NOMO-1 (cell line): Measurements from ENCODE around the gene LYZL6.

Experiments
- DNase-seq, 2 experiments: peaks; one replicate each; lab custom pipeline; 2025; ENCODE audit not compliant: unreplicated experiment in 2 of 2; lab: John Stamatoyannopoulos, UW

The LYZL6 gene

GRCh38 chr17:35943537-35943936 lies at the start of gene LYZL6:
TSS of gene LYZL6 (minus strand) at chr17:35943713. CDS start at chr17:35939356, 4,357 bp downstream.
- DNase-seq: no peak

DNA sequence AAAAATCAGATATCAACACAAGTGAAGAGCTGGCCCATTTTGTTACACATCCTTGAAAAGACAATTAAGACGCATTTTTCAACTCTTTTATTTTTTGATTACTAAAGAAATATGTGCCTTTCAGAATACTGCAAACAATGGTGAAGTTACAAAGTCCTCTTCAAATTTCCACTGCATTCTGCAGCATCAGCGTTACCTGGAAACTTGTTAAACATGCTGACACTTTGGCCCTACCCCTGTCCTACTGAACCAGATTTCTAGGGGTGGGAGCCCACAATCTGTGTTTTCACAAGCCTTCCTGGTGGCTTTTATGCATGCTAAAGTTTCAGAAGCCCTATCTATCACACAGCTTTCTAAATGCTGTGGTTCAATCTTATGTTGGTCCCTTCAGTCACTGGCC lies 47.6 kb upstream of the LYZL6 start:
- no peak for DNase-seq

DNA sequence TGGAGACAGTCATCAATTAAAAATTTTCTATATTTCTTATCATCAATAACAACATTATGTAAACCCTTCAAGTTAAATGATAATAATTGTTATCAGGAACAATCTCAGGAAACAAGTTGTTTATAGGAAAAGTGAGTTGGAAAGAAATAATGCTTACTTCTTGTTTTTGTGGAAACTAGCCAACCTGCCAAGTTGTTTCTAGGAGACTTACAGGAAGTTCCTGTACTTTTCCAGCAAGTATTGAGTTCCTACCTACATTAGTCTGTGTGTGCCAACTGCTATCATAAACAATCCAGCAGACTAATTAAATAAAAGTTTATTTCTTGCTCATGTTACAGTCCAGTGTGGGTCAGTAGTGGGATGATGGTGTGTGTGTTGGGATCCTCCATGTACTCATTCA lies 44.7 kb upstream of the LYZL6 start:
- DNase-seq: no peak

GRCh38 chr17:35986643-35987042 lies 43.1 kb upstream of the LYZL6 start, which contains the start of gene CCL14:
TSS of gene CCL14 (minus strand) at chr17:35986729. CDS start at chr17:35986649, 80 bp downstream.
- DNase-seq: no peak

DNA sequence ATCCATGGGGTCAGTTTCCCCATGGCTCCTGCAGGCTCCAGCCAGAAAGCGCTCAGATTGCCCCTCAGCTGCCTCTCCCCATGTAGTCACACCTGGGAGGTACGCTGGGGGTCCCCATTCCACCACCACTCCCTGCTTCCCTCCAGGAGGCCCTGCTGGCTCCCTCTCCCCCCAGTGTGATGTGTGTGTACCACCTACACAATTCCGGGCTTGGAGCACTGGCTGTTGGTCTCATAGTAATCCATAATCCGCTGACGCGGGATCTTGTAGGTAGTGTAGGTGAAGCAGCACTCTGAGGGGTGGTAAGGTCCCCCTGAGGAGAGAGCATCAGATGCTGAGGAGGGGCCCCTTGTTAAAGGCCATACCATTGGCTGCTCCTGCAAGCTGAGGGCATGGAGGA lies 40.6 kb upstream of the LYZL6 start:
- no peak for DNase-seq

DNA sequence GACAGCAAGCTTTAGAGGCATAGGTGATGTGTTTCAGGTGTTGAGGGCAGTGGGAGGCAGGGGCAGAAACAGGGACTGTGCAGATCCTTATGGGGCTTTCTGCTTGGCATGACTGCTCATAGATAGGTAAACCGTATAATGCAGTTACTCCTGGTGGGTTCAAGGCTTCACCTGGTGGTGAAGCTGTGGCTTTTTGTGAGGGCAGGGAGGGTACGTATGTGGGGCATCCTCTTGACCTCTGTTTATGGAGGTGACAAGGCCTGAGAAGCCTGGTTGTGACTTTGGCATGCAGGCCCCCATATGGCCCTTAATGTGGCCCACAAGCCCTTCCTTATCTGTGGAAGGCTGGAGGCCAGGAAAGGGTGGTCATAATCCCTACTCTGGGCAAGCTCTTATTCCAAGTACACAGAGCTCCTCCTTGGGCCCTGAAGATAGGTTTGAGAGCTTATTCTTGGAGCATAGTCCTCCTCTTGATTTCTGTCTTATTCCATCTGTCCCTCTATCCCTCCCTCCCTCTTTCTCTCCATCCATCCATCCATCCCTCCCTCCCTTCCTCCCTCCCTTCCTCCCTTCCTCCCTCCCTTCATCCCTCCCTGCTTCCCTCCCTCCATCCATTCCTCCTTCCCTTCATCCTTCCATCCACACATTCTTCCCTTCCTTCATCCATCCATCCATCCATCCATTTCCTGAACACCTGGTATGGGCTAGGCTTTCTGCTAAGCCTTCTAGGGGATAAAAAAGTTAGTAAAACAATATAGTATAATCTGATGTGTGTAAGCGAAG lies 39.1 kb upstream of the LYZL6 start:
- no peak for DNase-seq

GRCh38 chr17:35981908-35982330 lies 38.4 kb upstream of the LYZL6 start:
- no peak for DNase-seq

GRCh38 chr17:35981246-35981645 lies 37.7 kb upstream of the LYZL6 start, which contains the start of gene CCL16:
TSS of gene CCL16 (minus strand) at chr17:35981497. CDS start at chr17:35981420, 77 bp downstream.
- no peak for DNase-seq

- no peak for DNase-seq
Measured at GRCh38 chr17:35978346-35978745, 34.8 kb upstream of the LYZL6 start.

DNA sequence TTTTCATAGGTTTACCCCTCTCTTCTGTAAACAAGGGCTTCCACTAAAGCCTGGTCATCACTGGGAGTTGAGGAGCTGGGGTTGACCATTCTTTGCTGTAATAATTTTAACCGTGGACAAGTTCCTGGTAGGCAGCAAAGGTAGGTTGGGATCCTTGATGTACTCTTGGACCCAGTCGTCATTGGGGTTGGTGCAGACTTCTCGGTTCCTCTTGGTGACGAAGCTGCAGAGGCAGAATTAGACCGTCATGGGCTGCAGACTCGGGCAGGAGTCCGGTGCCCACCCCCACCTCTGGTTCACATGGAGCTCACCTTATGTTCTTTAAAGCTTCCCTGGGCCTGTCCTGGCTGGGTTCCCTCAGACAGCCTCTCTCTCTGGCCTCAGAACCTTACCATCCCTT lies 34.0 kb upstream of the LYZL6 start:
- no peak for DNase-seq

DNA sequence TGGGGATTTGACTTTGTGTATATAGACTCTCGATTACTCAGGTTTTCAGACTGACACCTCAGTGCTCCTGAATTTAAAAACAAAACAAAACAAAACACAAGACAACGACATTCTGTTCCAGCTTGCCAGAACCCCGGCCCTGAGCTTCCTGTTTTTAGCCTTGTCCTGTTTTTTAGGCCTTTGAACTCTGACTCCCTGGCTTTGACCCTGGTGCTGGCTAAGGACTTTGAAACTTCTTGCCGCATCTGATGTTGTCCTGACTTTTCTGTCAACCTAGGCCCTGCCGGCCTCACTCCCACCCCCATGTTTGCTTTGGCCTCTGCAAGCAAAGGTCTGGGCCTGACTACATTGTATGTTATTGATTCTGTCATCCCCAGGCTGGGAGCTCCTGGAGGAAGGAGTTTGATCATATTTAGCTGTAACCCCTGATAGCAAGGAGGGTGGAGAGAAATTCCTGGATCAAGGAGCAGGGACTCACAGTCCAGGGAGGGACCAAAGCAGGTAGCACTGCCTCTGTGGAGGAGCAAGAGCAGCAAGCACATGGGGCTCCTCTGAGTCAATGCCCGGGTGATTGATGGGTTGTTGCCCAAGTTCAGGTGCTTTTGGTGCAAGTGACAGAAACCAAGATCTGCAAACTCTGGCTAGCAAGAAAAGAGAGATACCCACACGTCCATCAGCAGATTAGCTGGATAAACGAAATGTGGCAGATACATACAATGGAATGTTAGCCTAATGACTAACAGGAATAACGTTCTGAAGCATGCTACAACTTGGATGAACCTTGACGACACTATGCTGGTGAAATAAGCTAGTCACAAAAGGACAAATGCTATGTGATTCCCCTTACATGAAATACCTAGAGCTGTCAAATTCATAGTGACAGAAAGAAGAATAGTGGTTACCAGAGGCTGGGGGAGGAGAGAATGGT lies 30.1 kb upstream of the LYZL6 start:
- no peak for DNase-seq

GRCh38 chr17:35972945-35973332 lies 29.4 kb upstream of the LYZL6 start:
- DNase-seq: no peak

- no peak for DNase-seq
Measured at GRCh38 chr17:35972535-35972934, 29.0 kb upstream of the LYZL6 start.

DNA sequence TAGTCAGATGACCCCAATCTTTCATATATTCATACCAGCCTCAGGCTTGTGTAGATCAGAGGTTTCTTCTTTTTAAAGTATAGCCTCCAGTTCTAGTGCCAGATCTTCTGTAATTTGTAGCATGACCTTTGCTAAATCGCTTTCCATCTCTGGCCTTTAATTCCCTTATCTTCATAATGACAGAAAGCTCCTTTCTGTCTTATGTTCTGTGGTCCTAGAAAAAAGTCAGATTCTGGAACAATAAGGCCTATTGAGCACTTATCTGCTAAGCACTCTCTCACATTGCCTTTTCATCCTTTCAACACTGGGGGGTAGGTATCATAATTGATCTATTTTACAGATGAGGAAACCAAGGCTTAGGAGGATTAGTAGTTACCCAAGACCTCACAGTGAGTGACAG lies 28.6 kb upstream of the LYZL6 start:
- DNase-seq: no peak

DNA sequence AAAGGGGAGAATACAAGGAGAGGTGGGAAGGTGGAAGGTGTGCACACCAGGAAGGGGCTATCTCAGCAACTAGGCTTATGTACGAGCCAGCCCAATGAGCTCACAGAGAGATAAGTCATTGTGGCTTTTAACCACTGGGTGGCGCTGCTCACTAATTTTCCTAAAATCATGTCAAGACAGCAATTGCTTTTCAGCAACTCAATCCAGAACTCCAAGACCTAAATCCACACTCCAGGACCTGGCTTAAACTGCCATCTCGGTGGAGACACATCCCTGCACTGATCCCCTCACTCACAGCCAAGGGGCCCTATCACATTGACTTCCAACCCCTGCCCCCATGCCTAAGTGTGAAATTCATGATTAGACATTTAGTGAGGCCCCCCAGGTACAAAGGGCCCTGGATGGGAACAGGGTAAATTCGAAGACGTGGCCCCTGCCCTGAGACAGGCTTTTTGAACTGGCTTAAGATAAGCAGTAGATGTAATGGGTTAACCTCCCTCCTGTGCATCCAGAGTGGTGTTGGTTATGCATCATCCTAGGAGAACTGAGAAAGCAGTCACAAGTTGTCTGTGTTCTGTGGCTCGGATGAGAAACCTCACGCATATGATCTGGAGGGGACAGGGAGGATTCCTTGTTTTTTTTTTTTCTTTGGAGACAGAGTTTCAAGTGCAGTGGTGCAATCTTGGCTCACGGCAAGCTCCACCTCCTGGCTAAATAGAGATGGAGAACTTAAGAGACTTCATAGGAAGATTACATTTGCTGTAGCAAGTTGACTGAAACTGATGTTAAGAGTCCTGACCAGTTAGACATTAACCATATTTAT lies 26.3 kb upstream of the LYZL6 start:
- peak; percentile 16 to 76 for DNase-seq

- peak; percentile 14 to 27 for DNase-seq
Measured at GRCh38 chr17:35968520-35969054, 25.1 kb upstream of the LYZL6 start.

DNA sequence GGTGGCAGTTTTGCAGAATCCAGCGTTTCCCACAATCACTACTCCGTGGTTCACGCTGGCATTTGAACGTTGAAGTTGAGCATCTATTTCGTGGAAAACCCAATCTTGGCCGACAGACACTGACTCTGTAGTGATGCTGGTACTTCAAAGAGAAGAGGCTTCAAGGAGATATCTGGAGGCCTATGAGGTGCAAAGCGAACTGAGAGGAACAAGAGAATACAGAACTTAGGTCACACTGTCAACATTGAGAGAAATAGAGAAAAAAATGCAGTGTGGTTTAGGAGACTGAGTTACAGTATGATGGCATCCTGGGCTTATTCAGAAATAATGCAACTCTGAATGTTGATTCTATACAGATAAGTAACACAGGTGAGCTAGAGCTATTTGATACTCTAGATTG lies 21.8 kb upstream of the LYZL6 start:
- no peak for DNase-seq

DNA sequence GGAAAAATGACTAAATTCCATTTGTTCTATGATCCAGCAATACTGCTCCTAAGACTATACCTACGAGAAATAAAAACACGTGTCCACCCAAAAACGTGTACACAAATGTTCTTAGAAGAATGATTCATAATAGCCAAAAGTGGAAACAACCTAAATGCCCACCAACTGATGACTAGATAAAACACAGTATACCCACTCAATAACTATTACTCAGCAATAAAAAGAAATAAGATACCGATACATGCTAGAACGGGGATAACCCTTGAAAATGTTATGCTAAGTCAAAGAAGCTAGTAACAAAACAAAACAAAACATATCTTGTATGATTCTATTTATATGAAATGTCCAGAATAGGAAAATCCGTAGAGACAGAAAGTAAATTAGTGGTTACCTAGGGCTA lies 20.1 kb upstream of the LYZL6 start:
- DNase-seq: no peak

GRCh38 chr17:35953720-35954119 lies 10.2 kb upstream of the LYZL6 start:
- no peak for DNase-seq

- no peak for DNase-seq
Measured at GRCh38 chr17:35949401-35949800, 5.9 kb upstream of the LYZL6 start.
